ENCODE data around the gene RNF31. TPM values are rescaled to one million over a fixed set of nuclear protein-coding genes. Genes with fewer than 3 reads are reported as not detected.

The RNF31 gene
- total RNA-seq, 4 donors from 2014 or later, result 26.6 to 64.2 (median 37.8) TPM

- DNase-seq (ENCODE audit: low spot score) (no peak), ATAC-seq (ENCODE audit: low FRiP score) (no peak)
- no peak for TF ChIP-seq CTCF (IDR thresholded peaks at IDR 0.05)
Measured at GRCh38 chr14:24184104-24184970, 37.0 kb downstream of the RNF31 start.

- DNase-seq (ENCODE audit: low spot score) (no peak), ATAC-seq (ENCODE audit: low FRiP score) (no peak)
- TF ChIP-seq CTCF (IDR thresholded peaks at IDR 0.05), result no peak
Measured at GRCh38 chr14:24185026-24185425, 37.7 kb downstream of the RNF31 start.

- no peak for DNase-seq (ENCODE audit: low spot score)
- no peak for TF ChIP-seq CTCF (IDR thresholded peaks at IDR 0.05)
- ATAC-seq (ENCODE audit: low FRiP score), result no peak
Measured at GRCh38 chr14:24185741-24186140, 38.4 kb downstream of the RNF31 start.

- DNase-seq (ENCODE audit: low spot score) (no peak), ATAC-seq (ENCODE audit: low FRiP score) (no peak)
- TF ChIP-seq CTCF (IDR thresholded peaks at IDR 0.05), result no peak
Measured at GRCh38 chr14:24186831-24187538, 39.7 kb downstream of the RNF31 start.

GRCh38 chr14:24187539-24187915, 40.2 kb downstream of the RNF31 start:
- no peak for TF ChIP-seq CTCF (IDR thresholded peaks at IDR 0.05)
- ATAC-seq (ENCODE audit: low FRiP score) (no peak), DNase-seq (ENCODE audit: low spot score) (no peak)

GRCh38 chr14:24188251-24189058, 41.2 kb downstream of the RNF31 start, which contains the start of gene IPO4:
TSS of gene IPO4 (minus strand) at chr14:24188816. CDS start at chr14:24188787, 29 bp downstream.
- TF ChIP-seq CTCF (IDR thresholded peaks at IDR 0.05), result no peak
- peak; percentile 80 for DNase-seq (ENCODE audit: low spot score)
- peak; percentile 90 for ATAC-seq (ENCODE audit: low FRiP score)
